GM19099 (cell line): ENCODE results near the gene NECAB2.

Experiments used
- POLR2A ChIP-seq: IDR thresholded peaks from 3 replicates; pipeline ENCODE4 v1.6.1; 2011; ENCODE audit warnings: low read depth; ENCODE audit not compliant: insufficient read length; ENCODE audit errors: extremely low read depth

NECAB2 gene

DNA sequence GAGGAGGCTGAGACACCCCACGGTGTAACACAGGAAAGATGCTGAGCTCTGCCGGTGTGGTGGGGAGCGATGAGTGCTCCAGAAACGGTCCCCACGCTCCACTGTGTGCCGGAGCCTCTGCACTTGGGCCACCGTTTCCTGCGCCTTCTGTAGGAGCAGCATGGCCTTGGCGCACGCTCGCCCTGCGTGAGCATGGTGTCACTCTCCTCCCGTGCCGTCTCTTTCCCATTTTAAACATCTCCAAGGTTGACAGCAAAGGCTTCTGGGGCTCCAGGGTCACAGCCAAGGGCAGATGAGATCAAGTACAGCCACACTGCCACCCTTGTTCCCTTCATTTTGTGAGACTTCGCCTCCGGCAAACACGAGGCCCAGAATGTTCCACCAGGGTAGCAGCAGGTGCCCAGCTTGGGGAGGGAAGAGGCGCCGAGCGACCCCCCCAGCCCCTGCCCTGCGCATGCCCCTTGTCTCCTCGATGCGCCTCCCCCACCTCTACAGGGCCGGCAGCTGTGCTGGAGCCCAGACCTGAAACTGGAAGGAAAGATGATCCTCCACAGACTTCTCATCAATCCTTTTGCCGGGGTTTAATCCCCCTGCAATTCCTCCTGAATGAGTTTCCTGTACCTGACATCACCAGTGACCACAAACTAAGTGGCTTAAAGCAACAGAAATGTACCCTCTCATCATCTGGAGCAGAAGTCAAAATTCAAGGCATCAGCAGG lies 34.9 kb upstream of the NECAB2 start:
- TF ChIP-seq POLR2A: no peak

DNA sequence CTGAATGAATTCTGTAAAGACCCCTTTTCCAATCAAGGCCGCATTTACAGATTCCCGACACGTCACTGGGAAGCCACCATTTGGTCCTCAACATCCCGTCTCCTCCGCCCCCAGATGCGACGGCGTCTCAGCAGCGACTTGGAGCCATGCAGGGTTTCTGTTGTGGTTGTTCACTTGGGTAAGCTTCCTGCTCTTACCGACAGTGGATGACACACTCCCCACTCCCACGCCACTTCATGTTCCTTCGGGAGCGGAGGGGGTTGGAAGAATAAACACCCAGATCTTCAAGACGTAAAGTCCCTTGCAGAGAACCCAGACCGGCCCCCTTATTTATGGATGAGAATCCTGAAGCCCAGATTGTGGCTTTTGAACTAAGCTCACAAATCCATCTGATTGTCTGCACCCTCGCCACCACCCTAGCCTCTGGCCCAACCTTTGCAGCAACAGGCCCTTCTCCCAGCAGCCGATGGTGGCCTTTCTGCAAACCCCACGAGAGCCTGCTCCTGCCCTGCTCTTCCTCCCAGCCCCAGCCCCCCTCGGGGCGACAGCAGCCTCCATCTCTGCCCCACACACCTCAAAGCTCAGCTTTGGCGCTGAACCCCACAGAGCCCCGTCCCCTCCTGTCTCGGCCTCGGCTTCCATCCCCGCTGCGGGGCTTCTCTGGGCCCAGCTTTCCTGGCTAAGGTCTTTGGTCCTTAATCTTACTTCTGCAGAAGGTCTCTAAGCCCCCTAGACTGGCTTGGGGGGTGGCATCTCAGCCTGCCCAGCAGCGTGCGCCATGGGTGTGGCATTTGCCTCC lies 34.0 kb upstream of the NECAB2 start:
- TF ChIP-seq POLR2A: no peak

GRCh38 chr16:83934684-83934977 lies 33.4 kb upstream of the NECAB2 start:
- no peak for TF ChIP-seq POLR2A

DNA sequence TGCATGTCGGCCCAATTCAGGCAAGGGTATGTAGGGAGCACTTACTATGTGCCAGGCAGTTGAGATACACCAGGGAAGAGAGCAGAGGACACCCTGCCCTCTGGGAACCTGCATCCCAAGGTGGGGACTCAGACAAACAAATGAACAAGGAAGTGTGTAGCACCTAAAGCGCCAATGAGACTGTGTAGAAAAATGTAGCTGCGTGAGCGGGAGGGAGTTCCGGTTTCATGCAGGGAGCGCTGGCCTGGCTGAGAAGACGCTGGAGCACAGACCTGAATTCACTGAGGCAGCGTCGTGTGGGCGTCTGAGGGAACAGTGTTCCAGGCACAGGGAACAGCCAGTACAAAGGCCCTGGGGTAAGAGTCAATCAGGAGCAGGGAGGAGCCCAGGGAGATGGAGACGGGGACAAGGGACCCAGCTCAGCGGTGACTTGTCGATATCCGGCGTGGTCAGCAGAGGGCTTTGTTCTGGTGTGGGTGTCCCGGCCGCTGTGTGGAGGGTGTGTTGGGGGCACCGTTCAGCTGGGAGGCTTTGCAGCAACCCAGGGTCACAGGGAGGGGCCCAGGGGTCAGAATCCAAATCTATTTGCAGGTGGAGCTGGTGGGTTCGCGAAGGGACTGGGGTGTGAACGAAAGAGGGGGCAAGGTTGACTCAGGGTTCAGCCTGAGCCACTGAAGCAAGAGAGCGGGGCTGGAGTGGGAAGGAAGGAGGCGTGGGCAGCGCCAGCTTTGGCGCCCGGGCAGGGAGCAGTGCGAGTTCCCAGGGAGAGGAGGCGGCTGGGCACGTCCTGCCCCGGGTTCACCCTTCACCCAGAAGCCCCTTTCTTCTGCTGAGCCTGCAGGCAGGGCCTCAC lies 32.8 kb upstream of the NECAB2 start:
- no peak for TF ChIP-seq POLR2A

DNA sequence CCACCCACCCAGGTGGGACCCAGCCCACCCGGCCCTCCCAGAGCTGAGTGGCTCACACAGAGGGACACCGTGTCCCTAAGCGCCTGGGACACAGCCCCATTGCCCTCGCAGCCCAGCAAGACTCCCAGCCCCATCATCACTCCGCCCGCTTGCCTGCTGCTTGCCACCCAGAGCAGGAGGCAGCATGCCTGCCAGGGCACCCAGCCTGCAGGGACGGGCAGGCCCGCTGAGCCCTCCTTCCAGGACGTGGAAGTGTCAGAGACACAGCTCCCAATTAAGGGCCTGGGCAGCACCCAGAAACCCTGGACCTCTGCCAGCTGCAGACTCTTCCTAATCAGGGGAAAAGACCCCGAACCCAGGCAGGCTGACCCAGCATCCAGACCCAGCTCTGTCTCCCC lies 32.2 kb upstream of the NECAB2 start:
- TF ChIP-seq POLR2A: no peak

- TF ChIP-seq POLR2A: no peak
Measured at GRCh38 chr16:83936581-83937165, 31.4 kb upstream of the NECAB2 start.

DNA sequence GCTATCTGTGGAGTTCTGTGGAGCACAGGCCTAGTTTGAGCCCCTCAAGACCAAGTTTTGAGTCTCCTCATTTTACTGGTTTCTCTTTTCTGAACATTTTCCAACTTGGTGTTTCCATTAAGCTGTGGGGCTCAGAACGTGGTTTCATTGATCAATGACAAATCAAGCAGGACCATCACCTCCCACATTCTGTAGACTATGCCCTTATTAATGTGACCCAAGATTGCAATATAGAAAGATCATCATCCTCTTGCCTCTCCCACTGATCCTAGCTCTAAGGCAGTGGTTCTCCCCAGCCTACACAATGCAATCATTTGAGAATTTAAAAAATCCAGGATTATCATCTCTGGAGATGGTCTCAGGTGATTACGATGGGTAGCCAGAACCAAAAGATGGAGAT lies 30.8 kb upstream of the NECAB2 start:
- TF ChIP-seq POLR2A: no peak

GRCh38 chr16:83937922-83938885 lies 29.8 kb upstream of the NECAB2 start:
- TF ChIP-seq POLR2A: no peak

- no peak for TF ChIP-seq POLR2A
Measured at GRCh38 chr16:83939266-83939855, 28.7 kb upstream of the NECAB2 start.

DNA sequence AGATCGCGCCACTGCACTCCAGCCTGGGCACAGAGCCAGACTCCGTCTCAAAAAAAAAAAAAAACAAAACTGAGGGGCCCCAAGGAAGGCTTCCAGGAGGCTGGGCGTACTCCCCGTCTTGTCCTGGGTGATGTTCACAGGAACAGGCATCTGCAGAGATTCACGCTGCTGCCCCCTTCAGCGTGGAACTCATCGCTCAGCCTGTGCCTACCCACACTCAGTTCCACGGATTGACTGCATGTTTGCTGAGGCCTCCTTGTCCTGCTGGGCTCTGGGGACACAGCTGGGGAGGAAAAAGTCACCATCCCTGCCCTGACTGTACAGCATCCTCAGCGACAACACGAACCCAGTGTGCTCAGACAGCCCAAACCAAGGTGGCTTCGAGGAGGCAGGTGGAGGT lies 27.9 kb upstream of the NECAB2 start:
- TF ChIP-seq POLR2A: no peak

DNA sequence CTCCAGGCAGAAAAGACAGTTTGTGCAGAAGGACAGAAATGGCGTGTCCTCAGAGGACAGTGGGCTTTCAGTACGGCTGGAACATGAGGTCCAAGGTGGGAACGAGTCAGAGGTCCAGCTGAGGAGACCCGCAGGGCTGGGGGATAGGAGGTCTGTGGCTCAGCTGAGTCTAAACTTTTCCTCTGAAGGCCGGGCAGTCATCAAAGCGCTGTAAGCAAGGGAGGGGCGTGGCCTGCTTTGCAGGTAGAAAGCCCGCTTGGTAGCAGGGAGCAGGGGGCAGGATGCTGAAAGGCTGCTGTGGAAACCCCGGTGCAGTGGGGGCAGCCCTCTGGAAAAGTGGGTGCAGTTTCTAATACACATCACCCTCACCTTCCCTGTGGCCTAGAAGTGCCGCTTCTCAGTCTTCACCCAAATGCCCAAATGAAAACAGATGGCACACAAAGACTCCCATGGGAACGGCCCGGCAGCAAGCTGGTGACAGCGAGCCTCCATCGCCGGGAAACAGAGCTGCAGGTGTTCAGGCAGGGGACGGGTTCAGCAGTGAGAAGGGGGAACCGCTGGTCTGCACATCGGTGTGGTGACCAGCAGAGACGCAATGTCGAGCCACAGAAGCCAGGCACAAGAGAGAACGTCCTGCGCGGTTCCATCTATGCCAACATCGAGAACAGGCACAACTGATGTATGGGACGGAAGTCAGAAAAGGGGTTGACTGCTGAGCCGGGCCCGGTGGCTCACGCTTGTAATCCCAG lies 27.2 kb upstream of the NECAB2 start:
- TF ChIP-seq POLR2A: no peak

- TF ChIP-seq POLR2A: no peak
Measured at GRCh38 chr16:83942074-83942473, 26.0 kb upstream of the NECAB2 start.
